HG02870 (cell line): ENCODE data around the gene TAP2.

Experiments used
- ATAC-seq: cut with Tn5 transposase; IDR thresholded peaks from one replicate; pipeline ENCODE4 v1.9.1; 2021; ENCODE audit warnings: mild to moderate bottlenecking, moderate library complexity; ENCODE audit not compliant: unreplicated experiment

The TAP2 gene

GRCh38 chr6:32794510-32794909, 44.0 kb downstream of the TAP2 start:
- no peak for ATAC-seq

GRCh38 chr6:32792901-32793435, 45.6 kb downstream of the TAP2 start:
- ATAC-seq: no peak

- no peak for ATAC-seq
Observed at GRCh38 chr6:32790306-32790705, 48.2 kb downstream of the TAP2 start.
